PC-3 (cell line): ENCODE measurements around the gene COL27A1. TPM values are rescaled to one million over a fixed set of nuclear protein-coding genes. Genes with fewer than 3 reads are reported as not detected.

Source experiments
- ATAC-seq: fragments of 200-7000 bp; cut with Tn5 transposase; 2 replicates; pipeline ENCODE4 v1.9.1; 2020; ENCODE audit warnings: mild to moderate bottlenecking, moderate library complexity
- BruUV-seq: library from RNA; stranded (reverse); fragments of 400-500 nt; replicated peaks from 2 replicates; lab custom pipeline; 2021; lab: Mats Ljungman, UMichigan
- CTCF ChIA-PET: fragments of 300-600 bp; sonication (Branson Sonifier 250); formaldehyde crosslinking; loops from one replicate; lab custom pipeline; 2022; ENCODE audit warnings: antibody characterized with exemption; lab: Charles Lee
- POLR2A ChIA-PET: fragments of 300-600 bp; sonication (Branson Sonifier 250); formaldehyde crosslinking; loops from one replicate; lab custom pipeline; 2022; ENCODE audit warnings: antibody characterized with exemption; ENCODE audit not compliant: unreplicated experiment; lab: Charles Lee
- DNase-seq: peaks from one replicate; pipeline ENCODE4 v3.0.0-alpha.2; 2015
- H2AFZ ChIP-seq: fragments of 300-600 bp; sonication (generic); 2 replicates; pipeline ENCODE4 v1.6.0; 2016; ENCODE audit warnings: antibody characterized with exemption, low read length
- H3F3A ChIP-seq: fragments of 300-600 bp; sonication (generic); one replicate; pipeline ENCODE4 v1.6.0; 2017; ENCODE audit warnings: antibody characterized with exemption, low read length, control low read depth, mild to moderate bottlenecking; ENCODE audit not compliant: unreplicated experiment
- H3K27ac ChIP-seq: fragments of 300-600 bp; sonication (generic); 2 replicates; pipeline ENCODE4 v1.5.1; 2016; ENCODE audit warnings: mild to moderate bottlenecking, low read length
- H3K27me3 ChIP-seq: fragments of 300-600 bp; sonication (generic); 2 replicates; pipeline ENCODE4 v1.6.1; 2016; ENCODE audit warnings: low read length, mixed read lengths
- H3K36me3 ChIP-seq: fragments of 300-600 bp; sonication (generic); 2 replicates; pipeline ENCODE4 v1.6.1; 2016; ENCODE audit warnings: low read depth, mixed run types, low read length, mixed read lengths
- H3K4me1 ChIP-seq: fragments of 300-600 bp; sonication (generic); 2 replicates; pipeline ENCODE4 v1.5.1; 2016; ENCODE audit warnings: low read length; ENCODE audit not compliant: insufficient read depth
- H3K4me2 ChIP-seq: fragments of 300-600 bp; sonication (generic); 2 replicates; pipeline ENCODE4 v1.6.0; 2016; ENCODE audit warnings: low read length
- H3K4me3 ChIP-seq: fragments of 300-600 bp; sonication (generic); 2 replicates; pipeline ENCODE4 v1.5.1; 2016; ENCODE audit warnings: mild to moderate bottlenecking, low read length, mixed read lengths
- H3K79me2 ChIP-seq: fragments of 300-600 bp; sonication (generic); 2 replicates; pipeline ENCODE4 v1.6.1; 2017; ENCODE audit warnings: low read length, mixed read lengths
- H3K9ac ChIP-seq: fragments of 300-600 bp; sonication (generic); 2 replicates; pipeline ENCODE4 v1.6.0; 2016; ENCODE audit warnings: mild to moderate bottlenecking, low read length
- H3K9me2 ChIP-seq: fragments of 300-600 bp; sonication (generic); replicated peaks from 2 replicates; pipeline ENCODE4 v1.6.1; 2016; ENCODE audit warnings: mixed run types, low read length, mixed read lengths
- H3K9me3 ChIP-seq: fragments of 300-600 bp; sonication (generic); 2 replicates; pipeline ENCODE4 v1.6.1; 2016; ENCODE audit warnings: low read length, mixed read lengths
- H4K20me1 ChIP-seq: fragments of 300-600 bp; sonication (generic); 2 replicates; pipeline ENCODE4 v1.6.1; 2016; ENCODE audit warnings: low read length, mixed read lengths
- CTCF ChIP-seq: fragments of 300-600 bp; sonication (generic); conservative IDR thresholded peaks from 2 replicates; pipeline ENCODE4 v1.5.1; 2017; ENCODE audit warnings: antibody characterized with exemption, low read depth, mild to moderate bottlenecking, low read length
- EZH2 ChIP-seq: fragments of 300-600 bp; sonication (generic); IDR thresholded peaks from one replicate; pipeline ENCODE4 v1.6.1; 2017; ENCODE audit warnings: antibody characterized with exemption, mild to moderate bottlenecking, low read length; ENCODE audit not compliant: unreplicated experiment
- EZH2phosphoT487 ChIP-seq: fragments of 300-600 bp; sonication (generic); IDR thresholded peaks from 2 replicates; pipeline ENCODE4 v1.6.1; 2018; ENCODE audit warnings: mild to moderate bottlenecking, antibody characterized with exemption, low read length, borderline replicate concordance
- intact Hi-C: fragments of 100-400 bp; cut with micrococcal nuclease; formaldehyde crosslinking; loops from 2 replicates; pipeline ENCODE4 v1.9.0; 2023
- total RNA-seq: library from RNA; depleted of rRNA; stranded (reverse); fragments of >200 nt; gene quantifications from 2 replicates; pipeline ENCODE4 v1.2.3, GENCODE V29; 2014

Gene COL27A1
- total RNA-seq, 1 experiment from 2014 or later: 4.3 TPM

GRCh38 chr9:114108016-114108833 is 47.1 kb upstream of the COL27A1 start:
- Histone ChIP-seq H4K20me1 (no peaks in the 10 kb centered on the region), H3K27me3 (no peaks in the 10 kb centered on the region), H3K9me2 (no peaks in the 10 kb centered on the region), H3K4me2 (no peak overlapping the region), H3K4me3 (no peak overlapping the region), H3K27ac (no peak overlapping the region), H3K4me1 (peaks cover 19% of the 10 kb centered on the region), H3K79me2 (no peaks in the 10 kb centered on the region), H3K36me3 (no peaks in the 10 kb centered on the region), H3K9me3 (no peaks in the 10 kb centered on the region), H2AFZ (peak overlapping the region; percentile 59), H3F3A (no peaks in the 10 kb centered on the region), H3K9ac (no peak overlapping the region)
- ChIA-PET CTCF (interaction anchor here (0.6 to 1.3 kb wide), 4 partner anchors 46 to 183 kb away, joined by 3 to 8 read pairs (median 5); no protein-coding TSS in a partner anchor), POLR2A (no interaction called here)
- no peak for TF ChIP-seq EZH2phosphoT487
- TF ChIP-seq CTCF: peak; percentile 86
- ATAC-seq (peak; percentile 98), DNase-seq (peak; percentile 77)
- BruUV-seq: no TSS peak
- intact Hi-C loops: loop anchor here (1.0 to 5.0 kb wide), 4 partner anchors 25 to 183 kb away; no protein-coding TSS in a partner anchor

DNA sequence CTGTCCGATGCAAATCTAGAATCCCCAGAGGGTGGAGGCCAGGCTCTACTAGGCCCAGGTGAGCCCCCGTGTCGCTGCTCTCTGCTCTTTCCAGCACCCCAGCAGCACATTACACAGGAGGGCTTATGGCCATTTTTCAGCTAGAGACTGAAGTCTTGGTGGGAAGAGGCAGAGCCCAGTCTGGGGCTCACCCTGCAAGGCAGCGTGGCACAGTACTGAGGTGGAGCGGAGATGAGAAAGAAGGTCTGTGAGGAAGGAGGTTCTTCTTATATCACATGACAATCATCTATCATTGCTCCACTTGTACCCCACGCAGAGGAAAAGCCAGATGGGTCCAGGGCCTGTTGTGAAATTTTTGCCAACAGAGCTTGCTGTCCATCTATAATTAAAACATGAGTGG is 46.2 kb upstream of the COL27A1 start:
- ChIA-PET CTCF (interaction anchor here (1.1 kb wide), 1 partner anchor 50 kb away, joined by 3 read pairs; no protein-coding TSS in a partner anchor), POLR2A (no interaction called here)
- H3K4me2 ChIP-seq: no peak overlapping the region
- H3F3A ChIP-seq: no peaks in the 10 kb centered on the region
- BruUV-seq: no TSS peak
- no peak overlapping the region for H2AFZ ChIP-seq
- no peaks in the 10 kb centered on the region for H3K9me2 ChIP-seq
- no peak overlapping the region for H3K4me3 ChIP-seq
- intact Hi-C loops: loop anchor here (2.0 to 5.0 kb wide), 2 partner anchors 26 to 168 kb away; no protein-coding TSS in a partner anchor
- H3K27me3 ChIP-seq: no peaks in the 10 kb centered on the region
- H4K20me1 ChIP-seq: no peaks in the 10 kb centered on the region
- ATAC-seq: no peak
- peaks cover 19% of the 10 kb centered on the region for H3K4me1 ChIP-seq
- DNase-seq: no peak
- no peak overlapping the region for H3K9ac ChIP-seq
- H3K79me2 ChIP-seq: no peaks in the 10 kb centered on the region
- TF ChIP-seq EZH2: no peak
- TF ChIP-seq EZH2phosphoT487: no peak
- no peak for TF ChIP-seq CTCF
- no peaks in the 10 kb centered on the region for H3K9me3 ChIP-seq
- H3K27ac ChIP-seq: no peak overlapping the region
- no peaks in the 10 kb centered on the region for H3K36me3 ChIP-seq

DNA sequence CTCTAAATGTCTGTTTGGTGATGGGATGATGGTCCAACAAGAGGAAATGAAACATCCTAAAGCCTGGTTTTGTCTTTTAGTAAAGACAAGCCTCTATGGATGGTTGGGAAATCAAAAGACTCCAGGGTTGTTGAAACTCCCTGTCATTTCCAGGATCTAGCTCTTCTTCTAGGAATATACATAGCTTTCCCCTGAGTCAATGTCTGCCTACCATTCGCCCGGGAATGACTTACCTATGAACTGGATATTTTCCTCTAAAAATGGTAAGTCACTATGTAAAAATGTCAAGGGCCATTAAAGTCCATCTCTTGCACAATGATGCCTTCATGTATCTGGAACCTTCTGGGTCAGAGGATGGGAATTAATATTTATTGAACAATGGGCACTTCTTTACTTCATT is 45.2 kb upstream of the COL27A1 start:
- Histone ChIP-seq H3K79me2 (no peaks in the 10 kb centered on the region), H4K20me1 (no peaks in the 10 kb centered on the region), H3K9me3 (no peaks in the 10 kb centered on the region), H3K27ac (no peak overlapping the region), H2AFZ (no peak overlapping the region), H3K4me2 (no peak overlapping the region), H3K27me3 (no peaks in the 10 kb centered on the region), H3K36me3 (no peaks in the 10 kb centered on the region), H3F3A (no peaks in the 10 kb centered on the region), H3K9me2 (no peaks in the 10 kb centered on the region), H3K9ac (no peak overlapping the region), H3K4me1 (peaks cover 9% of the 10 kb centered on the region), H3K4me3 (no peak overlapping the region)
- no peak for ATAC-seq
- peak; percentile 71 for DNase-seq
- ChIA-PET POLR2A (no interaction called here), CTCF (interaction anchor here (0.7 kb wide), 1 partner anchor 181 kb away, joined by 7 read pairs; no protein-coding TSS in a partner anchor)
- TF ChIP-seq EZH2 (no peak), CTCF (no peak), EZH2phosphoT487 (no peak)
- intact Hi-C loops: no loop called here
- BruUV-seq: no TSS peak
